ENCODE measurements around the gene LTBR.

The LTBR gene

DNA sequence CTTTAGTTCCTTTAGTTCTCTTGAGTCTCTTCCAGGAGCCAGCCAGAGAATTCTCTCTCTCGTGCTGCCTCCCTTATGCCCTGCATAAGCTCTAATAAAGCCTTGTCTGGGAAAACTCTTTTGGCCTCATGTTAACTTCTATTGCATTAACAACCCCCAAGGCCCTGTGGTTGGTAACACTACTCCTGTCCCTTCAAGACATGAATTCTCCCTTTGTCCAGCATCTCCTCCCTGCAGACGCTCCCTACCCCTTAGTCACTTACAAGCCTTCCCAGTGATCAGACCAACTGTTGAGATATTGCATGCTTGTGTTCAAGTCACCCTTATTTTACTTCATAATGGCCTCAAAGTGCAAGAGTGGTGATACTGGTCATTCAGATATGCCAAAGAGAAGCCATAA lies 12.1 kb downstream of the LTBR start:
- no peak for DNase-seq (ENCODE audit: low read depth)
- TF ChIP-seq, protein P1, sequence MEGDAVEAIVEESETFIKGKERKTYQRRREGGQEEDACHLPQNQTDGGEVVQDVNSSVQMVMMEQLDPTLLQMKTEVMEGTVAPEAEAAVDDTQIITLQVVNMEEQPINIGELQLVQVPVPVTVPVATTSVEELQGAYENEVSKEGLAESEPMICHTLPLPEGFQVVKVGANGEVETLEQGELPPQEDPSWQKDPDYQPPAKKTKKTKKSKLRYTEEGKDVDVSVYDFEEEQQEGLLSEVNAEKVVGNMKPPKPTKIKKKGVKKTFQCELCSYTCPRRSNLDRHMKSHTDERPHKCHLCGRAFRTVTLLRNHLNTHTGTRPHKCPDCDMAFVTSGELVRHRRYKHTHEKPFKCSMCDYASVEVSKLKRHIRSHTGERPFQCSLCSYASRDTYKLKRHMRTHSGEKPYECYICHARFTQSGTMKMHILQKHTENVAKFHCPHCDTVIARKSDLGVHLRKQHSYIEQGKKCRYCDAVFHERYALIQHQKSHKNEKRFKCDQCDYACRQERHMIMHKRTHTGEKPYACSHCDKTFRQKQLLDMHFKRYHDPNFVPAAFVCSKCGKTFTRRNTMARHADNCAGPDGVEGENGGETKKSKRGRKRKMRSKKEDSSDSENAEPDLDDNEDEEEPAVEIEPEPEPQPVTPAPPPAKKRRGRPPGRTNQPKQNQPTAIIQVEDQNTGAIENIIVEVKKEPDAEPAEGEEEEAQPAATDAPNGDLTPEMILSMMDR (conservative IDR thresholded peaks at IDR 0.05; ENCODE audit: low read depth, low read length): no peak
- H3K4me3 ChIP-seq (ENCODE audit: low read depth, low read length): no peak overlapping the region

DNA sequence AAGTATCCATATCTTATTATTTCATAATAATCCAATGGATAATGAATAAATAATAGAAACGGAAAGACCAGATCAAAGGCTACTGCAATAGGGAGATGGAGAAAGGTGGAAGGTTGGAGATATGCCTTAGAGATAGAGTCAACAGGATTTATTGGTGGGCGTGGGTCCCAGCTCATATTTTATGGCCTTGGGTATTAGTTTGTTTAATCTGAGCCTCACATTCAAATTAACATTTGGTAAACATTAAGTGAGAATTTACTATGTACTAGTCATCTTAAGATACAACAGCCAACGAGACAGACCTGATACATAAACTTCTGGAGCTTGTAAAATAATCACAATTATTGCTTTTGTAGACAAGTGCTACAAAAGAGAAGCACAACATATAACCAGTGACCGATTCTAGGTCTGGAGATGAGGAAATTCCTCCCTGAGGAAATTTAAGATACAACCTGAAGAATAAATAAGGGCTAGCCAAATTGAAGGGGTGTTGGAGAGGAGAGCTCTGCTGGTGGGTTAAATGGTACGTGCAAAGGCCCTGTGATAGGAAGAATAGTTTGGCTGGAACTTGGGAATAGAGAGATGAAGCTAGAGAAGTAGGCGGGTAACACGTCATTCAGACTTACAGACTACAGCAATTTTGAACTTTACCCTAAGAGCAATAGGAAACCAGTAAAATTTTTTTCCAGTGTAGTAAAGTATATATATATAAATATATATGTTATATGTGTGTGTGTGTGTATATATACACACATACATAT lies 16.1 kb downstream of the LTBR start:
- H3K4me3 ChIP-seq (ENCODE audit: low read depth, low read length): no peak overlapping the region
- no peak for DNase-seq (ENCODE audit: low read depth)
- TF ChIP-seq, protein P1 (conservative IDR thresholded peaks at IDR 0.05; ENCODE audit: low read depth, low read length): no peak

GRCh38 chr12:6404390-6404789 lies 20.4 kb downstream of the LTBR start:
- TF ChIP-seq, protein P1 (conservative IDR thresholded peaks at IDR 0.05; ENCODE audit: low read depth, low read length): no peak
- DNase-seq (ENCODE audit: low read depth): no peak
- no peak overlapping the region for H3K4me3 ChIP-seq (ENCODE audit: low read depth, low read length)

DNA sequence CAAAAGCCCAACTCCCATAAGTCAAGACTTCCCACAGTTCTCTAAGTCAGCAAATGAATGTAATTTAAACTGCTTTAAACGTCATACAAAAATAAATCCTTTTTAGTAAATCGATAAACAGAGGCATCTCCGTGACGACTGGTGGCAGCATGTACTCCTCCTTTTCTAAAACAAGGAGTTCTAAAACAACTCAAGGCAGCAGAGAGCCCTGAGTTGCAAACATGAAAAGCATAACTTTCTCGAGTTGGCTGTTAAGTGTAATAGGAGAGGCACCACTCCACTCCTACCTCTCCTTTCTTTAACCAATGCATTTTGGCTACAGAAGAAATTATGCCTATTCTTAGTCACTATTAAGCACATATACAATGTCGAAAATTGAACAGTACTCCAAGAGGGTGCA lies 22.0 kb downstream of the LTBR start:
- no peak overlapping the region for H3K4me3 ChIP-seq (ENCODE audit: low read depth, low read length)
- TF ChIP-seq, protein P1 (conservative IDR thresholded peaks at IDR 0.05; ENCODE audit: low read depth, low read length): no peak
- DNase-seq (ENCODE audit: low read depth): no peak

- TF ChIP-seq, protein P1 (conservative IDR thresholded peaks at IDR 0.05; ENCODE audit: low read depth, low read length): no peak
- H3K4me3 ChIP-seq (ENCODE audit: low read depth, low read length): no peak overlapping the region
- DNase-seq (ENCODE audit: low read depth): no peak
Observed at GRCh38 chr12:6407236-6407954, 23.4 kb downstream of the LTBR start.

DNA sequence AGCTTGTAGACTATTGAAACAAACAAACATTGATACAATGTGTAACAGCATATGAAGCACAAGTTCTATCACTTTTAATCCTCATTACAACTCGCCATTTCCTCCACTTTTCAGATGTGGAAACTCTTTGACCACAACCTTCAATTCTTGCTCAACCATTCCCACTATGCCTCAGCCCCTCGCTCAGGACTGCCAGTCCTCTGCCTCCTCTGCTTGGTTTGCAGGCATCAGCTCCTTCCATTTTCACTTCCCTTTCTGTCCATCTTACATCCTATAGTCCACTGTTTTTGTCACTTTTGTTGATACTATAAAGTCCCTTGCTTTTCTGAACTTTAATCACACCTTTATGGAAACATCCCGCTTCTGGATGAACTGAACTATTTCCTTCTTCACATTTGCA lies 32.6 kb downstream of the LTBR start:
- no peak for DNase-seq (ENCODE audit: low read depth)
- TF ChIP-seq, protein P1 (conservative IDR thresholded peaks at IDR 0.05; ENCODE audit: low read depth, low read length): no peak
- no peak overlapping the region for H3K4me3 ChIP-seq (ENCODE audit: low read depth, low read length)

Measured in choroid plexus epithelial cell (primary cell).